ENCODE results near the gene MAP7D3.
"Not testable (repeated sequence)": the region's sequence is repeated elsewhere in the genome, so short reads cannot be mapped to it uniquely, and the experiment has no call there.

The MAP7D3 gene, protein sequence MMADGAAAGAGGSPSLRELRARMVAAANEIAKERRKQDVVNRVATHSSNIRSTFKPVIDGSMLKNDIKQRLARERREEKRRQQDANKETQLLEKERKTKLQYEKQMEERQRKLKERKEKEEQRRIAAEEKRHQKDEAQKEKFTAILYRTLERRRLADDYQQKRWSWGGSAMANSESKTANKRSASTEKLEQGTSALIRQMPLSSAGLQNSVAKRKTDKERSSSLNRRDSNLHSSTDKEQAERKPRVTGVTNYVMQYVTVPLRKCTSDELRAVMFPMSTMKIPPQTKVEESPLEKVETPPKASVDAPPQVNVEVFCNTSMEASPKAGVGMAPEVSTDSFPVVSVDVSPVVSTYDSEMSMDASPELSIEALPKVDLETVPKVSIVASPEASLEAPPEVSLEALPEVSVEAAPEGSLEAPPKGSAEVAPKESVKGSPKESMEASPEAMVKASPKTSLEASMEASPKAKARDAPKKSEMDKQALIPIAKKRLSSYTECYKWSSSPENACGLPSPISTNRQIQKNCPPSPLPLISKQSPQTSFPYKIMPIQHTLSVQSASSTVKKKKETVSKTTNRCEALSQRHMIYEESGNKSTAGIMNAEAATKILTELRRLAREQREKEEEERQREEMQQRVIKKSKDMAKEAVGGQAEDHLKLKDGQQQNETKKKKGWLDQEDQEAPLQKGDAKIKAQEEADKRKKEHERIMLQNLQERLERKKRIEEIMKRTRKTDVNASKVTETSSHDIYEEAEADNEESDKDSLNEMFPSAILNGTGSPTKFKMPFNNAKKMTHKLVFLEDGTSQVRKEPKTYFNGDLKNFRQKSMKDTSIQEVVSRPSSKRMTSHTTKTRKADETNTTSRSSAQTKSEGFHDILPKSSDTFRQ

DNA sequence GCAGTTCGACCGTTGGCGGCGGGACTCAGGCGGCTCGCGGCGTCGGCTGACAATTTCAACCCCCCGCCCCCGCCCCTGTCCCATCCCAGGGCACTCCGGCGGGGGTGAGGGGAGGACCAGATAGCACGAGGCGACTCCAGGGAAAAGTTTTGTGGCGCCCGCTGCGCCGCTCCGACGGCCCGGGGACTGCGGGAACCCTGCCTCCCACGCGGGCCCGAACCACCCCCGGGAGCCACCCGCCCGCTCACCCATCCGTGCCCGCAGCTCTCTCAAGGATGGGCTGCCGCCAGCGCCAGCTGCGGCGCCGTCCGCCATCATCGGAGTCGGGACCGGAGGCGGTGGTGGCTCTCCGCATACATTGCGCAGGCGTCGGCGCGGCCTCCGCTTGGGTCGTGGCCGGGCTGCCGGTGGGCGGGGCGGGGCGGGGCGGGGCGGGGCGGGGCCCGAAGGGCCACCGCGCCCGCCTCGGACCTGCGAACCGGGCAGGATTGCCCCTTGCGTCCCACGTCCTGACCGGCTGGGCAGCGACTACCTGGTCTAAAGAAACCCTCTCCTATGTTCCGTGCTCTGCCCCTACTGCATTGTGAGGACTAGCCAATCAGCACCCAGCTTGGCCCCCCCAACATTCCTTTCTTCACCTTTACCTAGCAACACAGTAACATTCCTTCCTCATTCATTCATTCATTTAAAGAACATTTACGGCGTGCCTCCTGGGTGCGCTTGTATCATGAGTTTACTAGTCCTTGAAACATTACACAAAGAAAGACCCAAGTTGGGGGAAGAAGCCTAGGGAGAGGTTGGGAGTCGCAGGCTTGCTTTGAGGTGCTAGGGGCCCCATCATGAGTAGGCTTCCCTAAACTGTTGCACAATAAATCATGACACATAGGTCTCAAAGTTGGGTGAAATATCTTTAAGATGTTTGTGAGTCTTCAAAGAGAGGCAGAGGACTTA lies at the start of gene MAP7D3:
Gene MAP7D3 (minus strand): TSS at position 360 of the 951 bp plus-strand sequence. CDS start 42 bp downstream, at position 318.
- DNase-seq (ENCODE audit: low spot score), result peak; percentile 69

DNA sequence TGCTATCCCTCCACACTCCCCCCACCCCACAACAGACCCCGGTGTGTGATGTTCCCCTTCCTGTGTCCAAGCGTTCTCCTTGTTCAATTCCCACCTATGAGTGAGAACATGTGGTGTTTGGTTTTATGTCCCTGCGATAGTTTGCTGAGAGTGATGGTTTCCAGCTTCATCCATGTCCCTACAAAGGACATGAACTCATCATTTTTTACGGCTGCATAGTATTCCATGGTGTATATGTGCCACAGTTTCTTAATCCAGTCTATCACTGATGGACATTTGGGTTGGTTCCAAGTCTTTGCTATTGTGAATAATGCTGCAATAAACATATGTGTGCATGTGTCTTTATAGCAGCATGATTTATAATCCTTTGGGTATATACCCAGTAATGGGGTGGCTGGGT lies 49.5 kb upstream of the MAP7D3 start, which contains the start of gene ADGRG4:
Gene ADGRG4 (plus strand): TSS at position 243 of the 400 bp plus-strand sequence. CDS start 7,815 bp downstream, outside the sequence.
- DNase-seq (ENCODE audit: low spot score), result not testable (repeated sequence)

DNA sequence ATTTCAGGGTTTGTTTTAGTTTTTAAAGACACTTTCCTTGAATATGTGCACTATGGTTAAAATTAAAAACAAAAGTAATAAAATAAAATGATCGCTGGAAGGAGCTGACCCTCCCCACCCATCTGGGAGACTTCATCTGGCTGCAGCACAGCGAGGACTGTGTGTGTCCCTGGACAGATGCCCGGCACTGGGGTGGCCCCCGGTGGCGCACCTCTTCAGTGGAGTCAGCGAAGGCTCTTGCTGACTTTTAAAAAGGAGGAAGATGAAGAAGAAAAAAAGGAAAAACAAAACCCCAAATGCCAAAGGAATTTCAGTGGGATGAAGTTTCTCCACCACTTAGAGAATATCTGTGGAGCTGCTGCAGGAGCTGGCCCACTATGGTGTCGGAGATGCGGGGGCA lies 44.2 kb upstream of the MAP7D3 start:
- no peak for DNase-seq (ENCODE audit: low spot score)

DNA sequence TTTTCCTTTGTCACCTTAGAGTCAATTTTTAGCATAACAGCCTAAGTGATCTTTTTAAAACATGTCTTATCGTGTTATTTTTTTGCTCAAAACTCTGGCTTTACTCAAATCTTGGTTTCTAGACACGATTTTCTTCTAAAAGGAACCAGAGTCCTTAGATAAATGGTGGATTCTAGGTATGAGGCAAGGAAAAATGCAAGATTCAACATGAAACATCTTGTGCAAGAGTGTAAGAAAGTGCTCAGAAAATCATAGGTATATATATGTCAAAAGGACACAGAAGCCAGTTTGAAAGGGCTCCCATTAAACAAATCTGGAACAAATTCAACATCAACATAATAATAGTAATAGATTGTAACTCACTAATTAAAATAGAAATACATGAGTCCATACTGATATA lies 41.5 kb upstream of the MAP7D3 start:
- DNase-seq (ENCODE audit: low spot score), result no peak

DNA sequence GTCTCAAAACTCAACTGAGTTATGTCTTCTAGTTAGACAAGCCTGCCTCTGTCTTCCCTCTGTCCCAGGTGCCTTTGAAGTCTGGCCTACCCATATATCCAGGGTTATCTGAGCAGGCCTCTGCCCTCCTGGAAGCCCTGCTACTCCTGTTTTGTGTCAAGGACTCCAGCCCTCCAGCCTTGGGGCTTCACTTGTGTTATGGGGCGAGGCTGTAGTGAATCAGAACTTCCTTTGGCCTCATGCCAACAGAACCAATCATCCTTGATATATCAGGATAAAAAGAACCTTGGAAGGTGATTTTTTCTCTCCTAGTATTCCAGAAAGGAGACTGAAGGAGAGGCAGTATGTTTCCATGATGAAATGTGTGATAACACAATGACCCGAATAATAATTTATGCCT lies 40.6 kb upstream of the MAP7D3 start:
- DNase-seq (ENCODE audit: low spot score), result no peak

DNA sequence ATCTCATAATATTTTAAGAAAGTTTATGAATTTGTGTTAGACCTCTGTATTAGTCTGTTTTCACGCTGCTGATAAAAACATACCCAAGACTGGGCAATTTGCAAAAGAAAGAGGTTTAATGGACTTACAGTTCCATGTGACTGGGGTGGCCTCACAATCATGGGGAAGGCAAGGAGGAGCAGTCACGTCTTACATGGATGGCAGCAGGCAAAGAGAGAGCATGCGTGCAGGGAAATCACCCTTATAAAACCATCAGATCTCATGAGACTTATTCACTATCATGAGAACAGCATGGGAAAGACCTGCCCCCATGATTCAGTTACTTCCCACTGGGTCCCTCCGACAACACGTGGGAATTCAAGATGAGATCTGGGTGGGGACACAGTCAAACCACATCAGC lies 35.2 kb upstream of the MAP7D3 start:
- DNase-seq (ENCODE audit: low spot score), result not testable (repeated sequence)

DNA sequence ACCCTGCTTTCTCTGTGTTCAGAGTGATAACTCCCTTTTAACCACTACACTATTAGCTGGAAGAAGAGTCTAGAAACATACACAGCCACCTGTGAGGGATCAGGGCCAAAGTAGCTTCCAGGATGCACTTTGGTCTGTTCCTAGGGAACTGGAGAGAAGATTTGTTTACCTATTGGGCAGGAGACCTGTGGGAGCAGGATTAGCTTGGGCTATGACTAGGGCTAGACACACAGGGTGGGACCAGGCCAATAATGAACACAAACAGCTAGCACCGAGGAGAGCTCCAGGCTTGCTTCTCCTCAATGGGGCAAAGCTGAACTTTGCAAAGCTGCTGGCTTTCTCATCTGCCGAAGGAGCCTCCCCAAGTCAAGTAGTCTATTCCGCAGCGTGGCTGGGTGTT lies 24.4 kb upstream of the MAP7D3 start:
- no peak for DNase-seq (ENCODE audit: low spot score)

DNA sequence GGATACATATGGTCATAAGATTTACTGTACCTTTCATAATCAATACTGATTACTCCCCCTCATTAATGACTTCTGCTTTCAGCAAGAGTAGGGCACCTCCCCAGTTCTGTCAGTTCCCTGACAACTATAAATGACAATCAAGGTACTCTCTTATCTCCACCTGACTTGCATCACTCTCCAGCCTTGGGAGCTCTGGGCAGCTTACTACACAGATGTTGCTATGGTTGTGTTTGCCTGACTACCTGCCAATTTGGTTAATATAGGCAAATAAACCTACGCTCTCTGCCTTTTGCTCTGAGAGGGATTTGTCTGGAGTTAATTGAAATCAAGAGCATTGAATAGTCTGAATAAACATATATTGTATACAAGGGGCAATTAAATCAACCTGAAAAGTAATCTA lies 22.8 kb upstream of the MAP7D3 start:
- no peak for DNase-seq (ENCODE audit: low spot score)

DNA sequence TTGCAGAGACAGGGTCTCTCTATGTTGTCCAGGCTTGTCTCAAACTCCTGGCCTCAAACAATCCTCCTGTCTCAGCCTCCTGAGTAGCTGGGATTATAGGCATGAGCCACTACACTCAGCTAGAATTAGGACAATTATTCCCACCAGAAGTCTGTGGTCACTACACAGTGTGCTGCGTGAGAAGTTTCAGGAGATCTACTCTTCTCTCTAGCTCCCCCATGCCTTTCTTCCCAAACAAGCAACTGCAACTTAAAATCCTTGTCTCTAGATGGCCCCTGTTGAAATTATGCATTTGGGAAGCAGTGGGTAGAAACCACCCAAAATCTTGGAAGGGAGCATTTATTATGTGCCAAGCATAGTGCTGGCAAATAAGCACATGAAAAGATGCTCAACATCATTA lies 21.1 kb upstream of the MAP7D3 start:
- DNase-seq (ENCODE audit: low spot score), result no peak

DNA sequence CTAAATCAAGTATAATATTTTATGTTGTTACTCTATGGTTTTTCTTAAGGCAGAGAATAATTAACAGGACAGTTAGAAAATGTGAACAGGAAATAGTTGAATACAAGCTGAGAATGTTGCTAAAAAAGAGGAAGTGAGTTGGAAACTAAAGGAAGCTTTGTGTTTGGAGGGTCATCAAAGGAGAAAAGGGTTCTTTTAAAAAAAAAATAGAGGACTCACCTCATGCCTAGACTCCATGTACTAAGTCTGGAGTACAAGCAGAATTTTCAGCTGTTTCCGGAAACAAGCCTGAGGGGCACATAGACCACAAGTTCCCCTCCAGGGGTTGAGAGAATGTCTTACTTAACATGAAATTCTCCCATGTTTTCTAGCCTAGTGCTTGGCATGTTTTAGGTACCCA lies 20.1 kb upstream of the MAP7D3 start:
- no peak for DNase-seq (ENCODE audit: low spot score)

DNA sequence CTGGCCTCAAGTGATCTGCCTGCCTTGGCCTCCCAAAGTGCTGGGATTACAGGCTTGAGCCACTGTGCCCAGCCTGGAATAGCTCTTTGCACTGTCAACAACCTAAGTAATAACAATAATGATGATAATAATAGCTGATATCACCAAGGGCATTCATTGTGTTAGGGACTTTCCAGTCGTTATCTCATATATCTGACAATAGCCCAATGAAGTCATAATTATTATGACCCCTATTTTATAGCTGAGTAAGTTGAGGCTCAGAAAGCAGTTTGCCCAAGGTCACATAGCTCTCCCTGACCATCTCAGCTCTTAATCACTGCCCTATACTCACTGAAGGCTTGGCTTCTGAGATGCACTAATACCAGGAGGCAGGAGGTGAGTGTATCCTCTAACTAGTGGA lies 18.7 kb upstream of the MAP7D3 start:
- DNase-seq (ENCODE audit: low spot score), result no peak

DNA sequence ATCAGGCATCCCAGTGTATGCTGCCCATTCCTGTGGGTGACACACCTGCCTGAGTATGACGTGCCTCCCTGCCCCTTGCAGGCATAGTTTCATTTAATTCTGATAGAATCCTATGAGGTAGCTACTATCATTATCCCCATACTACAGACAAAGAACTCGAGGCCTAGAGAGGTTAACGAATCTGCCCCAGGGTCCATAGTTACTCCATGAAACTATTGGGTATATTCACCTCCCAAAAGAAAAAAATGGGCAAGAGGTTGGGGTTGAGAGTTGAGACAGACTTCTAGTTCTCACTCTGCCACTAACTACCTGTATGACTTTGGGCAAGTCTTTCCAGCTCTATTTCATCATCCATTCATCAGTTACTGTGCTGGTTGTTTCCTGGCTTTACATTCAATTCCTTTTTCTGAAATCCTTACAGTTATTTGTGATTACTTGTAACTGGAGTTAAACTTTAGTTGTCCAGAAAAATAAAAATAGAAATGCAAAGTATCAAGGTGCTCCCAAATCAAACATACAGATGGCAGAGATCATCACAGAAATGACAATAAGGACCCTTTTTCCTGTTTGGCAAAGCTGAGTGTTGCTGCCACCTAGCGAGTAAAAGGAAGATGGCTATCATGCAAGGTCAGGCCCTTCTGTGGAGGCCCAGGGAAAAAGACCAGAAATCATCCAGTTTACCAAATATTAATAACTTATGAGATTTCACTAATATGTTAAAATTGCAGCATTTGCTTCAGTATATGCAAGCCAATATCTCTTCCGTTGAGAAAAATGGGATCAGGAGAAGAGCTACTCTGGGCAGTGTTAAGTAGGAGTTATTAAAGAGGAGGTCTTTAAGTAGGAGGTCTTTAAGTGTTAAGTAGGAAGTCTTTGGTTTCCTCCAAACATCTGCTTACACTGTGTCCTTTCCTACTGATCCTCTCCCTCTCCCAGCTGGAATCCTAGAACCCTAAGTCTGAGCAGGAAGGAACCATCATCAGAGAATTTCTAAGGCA lies 17.1 kb upstream of the MAP7D3 start:
- peak; percentile 47 for DNase-seq (ENCODE audit: low spot score)

DNA sequence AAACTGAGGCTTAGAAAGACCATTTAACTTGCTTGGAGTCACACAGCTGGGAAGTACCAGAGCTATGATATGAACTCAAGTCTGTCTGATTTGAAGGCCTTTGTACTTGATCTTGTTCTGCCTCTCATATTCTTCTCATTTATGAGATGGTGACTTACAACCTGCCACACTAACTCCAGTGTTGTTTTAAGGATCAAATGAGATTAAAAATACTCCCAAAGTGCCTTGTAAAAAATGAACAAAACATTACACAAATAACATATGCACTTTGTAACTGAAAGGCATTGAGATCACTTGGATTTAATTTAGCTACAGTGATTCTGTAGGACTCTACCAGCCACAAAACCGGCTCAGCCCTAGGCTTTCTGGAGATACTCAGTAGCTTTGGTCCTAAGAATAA lies 15.6 kb upstream of the MAP7D3 start:
- no peak for DNase-seq (ENCODE audit: low spot score)

DNA sequence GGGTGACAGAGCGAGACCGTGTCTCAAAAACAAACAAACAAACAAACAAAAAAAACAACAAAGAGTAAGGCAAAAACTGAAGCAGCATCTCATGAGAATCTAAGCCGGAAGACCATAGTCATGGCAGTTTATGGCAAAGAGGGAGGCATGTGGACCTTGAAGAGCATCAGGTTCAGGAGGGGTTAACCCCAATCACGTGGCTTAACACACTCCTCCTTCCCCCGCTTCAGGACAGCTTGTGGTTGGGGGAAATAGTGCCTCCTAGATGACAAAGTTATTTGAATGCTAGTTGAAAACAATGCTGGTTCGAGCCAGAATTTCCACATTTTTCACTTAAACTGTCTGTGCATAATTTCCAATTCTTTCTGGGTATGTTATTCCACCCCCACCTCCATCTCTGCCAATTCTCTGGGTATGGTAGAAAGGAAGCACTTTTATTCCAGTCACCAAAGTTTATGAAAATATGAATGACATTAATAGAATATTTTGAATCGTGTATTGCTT lies 11.7 kb upstream of the MAP7D3 start:
- no peak for DNase-seq (ENCODE audit: low spot score)

DNA sequence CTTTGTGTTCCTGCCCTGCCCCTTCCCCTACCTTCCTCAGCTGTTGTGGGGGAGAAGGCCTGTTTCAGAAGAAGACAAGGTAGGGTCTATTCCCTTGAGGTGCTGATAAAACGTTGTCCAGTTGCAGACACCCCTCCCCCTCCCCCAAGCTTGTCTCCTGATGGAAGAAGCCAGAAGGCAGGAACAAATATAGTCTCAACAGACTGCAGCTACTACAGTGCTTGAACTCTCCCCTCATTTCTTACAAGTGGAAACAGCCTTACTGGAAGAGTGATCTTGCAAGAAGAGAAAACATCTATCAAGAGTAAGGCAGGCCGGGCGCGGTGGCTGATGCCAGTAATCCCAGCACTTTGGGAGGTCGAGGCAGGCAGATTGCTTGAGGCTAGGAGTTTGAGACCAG lies 11.0 kb upstream of the MAP7D3 start:
- no peak for DNase-seq (ENCODE audit: low spot score)

DNA sequence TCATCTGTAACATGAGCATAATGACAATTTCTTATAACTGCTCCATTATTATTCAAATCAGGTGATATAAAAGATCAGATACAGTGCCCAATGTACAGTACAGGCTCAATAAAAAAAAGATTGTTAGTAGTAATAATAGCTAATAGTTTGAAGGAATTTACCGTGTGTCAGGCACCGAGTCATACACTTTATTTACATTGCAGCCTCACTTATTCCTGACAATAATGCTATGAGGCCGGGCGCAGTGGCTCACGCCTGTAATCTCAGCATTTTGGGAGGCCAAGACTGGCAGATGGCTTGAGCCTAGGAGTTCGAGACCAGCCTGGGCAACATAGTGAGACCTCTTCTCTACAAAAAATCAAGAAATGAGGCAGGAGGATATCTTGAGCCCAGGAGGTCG lies 10.1 kb upstream of the MAP7D3 start:
- no peak for DNase-seq (ENCODE audit: low spot score)

DNA sequence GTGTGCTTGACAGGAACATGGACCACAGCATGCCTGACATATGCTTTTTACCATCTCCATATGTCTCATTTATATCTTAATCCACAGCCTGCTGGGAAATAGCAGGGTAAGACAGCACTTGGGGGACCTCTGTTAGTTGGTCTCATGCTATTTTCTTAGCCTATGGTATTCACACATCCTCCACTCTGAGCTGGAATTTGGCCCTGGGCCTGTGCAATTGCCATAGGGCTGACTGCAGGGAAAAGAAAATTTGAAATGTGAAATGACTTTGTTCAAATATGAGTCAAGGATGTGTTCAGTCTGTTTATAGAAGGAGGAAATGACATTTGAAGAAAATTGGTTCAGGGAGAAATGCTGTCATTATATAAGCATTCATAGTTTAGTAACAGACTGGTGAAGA lies 9.6 kb upstream of the MAP7D3 start:
- DNase-seq (ENCODE audit: low spot score), result peak; percentile 64

DNA sequence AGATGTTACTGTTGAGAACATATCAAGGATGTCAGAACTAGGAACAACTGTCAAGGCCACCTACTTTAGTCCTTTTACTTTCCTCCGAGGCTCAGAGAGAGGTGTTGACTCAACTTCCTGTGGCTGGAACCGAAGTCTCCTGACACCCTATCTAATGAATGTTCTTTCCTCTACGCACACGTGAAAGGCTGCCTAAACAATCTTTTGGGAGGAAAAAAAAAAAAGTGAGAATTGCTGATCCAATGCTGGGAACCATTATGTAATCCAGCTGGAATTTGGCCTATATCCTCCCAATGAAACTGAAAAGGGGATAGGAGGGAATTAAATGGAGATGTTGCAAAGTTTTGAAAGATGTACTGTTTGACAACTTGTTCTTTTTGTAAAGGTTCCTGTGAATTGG lies 8.3 kb upstream of the MAP7D3 start:
- peak; percentile 69 for DNase-seq (ENCODE audit: low spot score)

DNA sequence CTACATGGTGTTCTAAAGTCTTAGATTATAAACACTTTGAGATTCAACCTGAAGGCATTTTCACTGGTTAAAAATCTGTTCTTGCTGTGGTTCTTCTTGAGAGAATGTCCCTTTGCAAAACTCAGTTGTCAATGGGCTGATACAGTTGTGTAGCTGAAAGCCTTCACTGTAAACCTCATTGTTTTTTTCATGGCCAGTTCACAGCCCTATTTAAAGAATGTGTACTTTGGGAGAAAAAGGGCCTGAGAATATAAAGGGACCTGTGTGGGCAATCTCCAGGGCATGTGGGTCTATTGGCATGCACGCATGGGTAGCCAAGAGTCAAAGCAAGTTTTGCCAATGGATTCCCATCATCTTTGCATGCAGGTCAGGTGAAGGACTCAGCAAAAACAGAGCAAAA lies 7.8 kb upstream of the MAP7D3 start:
- peak; percentile 26 for DNase-seq (ENCODE audit: low spot score)

DNA sequence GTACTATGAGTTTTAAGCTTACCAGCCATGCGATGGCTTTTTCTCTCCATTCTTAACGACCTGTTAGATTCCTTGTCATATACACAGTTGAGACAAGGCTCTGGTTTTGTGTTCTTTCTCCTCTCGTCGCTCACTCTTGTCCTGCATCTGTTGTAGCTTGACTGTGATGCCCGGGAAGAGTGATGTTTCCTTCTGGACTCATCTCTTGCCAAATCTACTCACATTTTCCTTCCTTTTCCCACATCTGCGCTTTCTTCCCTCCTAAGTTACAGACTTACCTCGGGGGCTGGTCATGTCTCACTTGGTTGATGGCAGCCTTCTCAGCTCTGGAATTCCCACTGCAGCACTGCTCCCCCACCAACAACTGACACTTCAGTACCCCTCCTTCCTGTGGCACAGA lies 4.8 kb upstream of the MAP7D3 start:
- DNase-seq (ENCODE audit: low spot score), result no peak
